Fibroblast of upper back skin (primary cell): ENCODE measurements around the gene ADAD2.

Source experiments
- DNase-seq: peaks from one replicate; pipeline ENCODE4 v3.0.0-alpha.2; 2013

Gene ADAD2

DNA sequence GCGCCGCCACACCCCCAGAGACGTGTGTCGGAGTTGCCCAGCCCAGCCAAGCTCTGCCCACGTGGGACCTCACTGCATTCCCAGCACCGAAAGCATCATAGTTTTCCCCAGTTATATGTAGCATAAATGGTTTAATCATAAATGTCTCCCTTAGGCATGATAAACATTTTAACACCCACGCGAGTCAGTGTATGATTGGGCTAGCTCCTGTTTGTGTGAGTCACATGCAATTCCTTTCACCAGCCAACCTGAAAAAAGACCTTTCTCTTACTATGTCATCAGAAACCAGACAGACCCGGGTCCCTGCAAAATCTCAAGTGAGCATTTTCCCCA is 13.2 kb upstream of the ADAD2 start:
- peak; percentile 50 for DNase-seq

DNA sequence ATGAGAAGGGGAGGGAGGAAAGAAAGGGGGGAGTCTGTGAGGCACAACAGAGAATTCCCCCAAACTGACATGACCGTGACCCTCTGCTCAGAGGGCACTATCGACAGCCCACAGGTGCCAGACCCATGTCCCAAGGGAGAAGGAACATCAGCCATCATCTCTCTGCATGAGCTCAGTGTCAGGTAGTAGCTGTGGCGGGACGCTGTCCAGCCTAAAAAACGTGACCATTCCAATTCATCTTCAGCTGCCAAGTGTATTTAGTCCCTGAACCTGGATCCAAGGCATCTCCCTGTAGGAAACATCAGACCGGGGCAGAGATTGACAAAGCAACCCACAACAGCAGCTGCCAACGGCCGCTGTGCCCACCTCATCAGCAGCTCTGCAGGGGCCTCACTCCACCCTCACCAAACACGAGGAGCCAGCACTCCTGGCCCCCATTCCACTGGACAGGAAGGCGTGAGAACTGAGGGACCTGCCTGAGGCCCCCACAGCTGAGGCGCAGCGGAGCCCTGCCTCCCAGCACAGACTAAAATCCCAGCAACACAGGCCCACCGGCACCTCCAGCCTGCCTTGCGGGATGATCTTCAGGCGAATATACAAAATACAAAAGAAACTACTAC is 12.7 kb upstream of the ADAD2 start:
- DNase-seq, result no peak

DNA sequence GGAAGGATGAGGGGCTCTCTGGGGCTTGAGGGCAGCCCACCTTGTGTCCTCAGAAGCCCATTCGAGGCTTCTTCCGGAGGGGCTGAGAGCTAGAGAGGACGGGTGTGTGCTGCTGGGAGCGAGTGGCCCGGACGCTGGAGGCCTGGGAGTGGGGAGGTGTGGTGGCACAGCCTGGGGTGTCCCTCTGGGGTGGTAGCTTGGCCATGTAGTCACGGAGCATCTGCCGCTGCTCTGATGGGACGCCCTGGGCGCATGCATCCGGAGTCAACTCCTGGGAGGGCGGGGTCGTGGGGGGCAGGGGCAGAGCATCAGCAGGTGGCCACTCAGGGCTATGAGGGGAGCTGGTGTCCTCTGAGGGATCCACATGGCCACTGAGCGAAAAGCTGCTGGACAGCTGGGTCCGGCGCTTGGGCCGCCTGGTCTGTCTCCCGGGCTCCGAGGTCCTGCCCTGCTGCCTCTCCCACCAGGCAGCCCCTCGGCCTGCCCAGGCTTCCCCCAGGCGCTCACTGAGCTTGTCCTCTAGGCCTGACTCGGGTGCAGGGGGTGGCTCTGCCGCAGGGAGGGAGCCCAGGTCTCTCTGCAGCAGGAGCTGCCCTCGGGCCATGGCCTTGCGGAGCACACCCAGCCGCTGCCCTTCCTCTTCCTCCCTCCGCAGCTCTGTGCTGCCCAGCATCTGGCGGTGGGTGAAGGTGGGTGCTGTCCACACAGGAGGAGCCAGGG is 11.9 kb upstream of the ADAD2 start:
- DNase-seq, result no peak

DNA sequence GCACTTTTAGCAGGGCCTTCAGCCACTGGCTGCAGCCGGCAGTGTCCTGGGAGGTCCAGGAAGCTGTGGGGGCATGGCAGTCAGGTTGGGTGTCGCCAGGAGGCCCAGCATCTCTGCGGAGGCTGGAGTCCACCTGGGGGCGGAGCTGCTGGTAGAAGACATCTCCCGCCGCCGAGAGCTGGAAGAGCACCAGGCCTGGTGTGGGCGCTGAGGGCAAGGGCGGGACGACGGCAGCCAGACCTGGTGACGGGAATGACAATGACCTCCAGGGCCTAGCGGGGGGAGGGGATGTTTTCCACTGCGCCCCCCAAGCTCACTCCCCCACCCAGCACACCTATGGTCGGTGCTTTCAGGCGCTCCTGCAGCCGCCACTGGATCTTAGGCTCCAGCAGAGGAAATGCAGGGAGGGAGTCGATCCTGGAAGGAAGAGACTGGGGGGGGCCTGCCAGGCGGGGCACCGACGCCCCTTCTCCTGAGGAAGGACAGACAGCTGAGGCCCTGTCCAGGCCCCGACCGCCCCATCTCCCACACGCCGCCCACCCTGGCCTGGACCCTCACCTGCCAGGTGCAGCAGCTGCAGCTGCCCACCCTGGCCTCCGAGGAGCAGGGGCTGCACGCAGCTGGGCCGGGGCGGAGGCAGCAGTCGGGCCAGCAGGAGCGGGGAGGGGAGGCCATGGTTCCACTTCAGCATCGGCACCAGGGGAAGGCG is 11.2 kb upstream of the ADAD2 start:
- no peak for DNase-seq

DNA sequence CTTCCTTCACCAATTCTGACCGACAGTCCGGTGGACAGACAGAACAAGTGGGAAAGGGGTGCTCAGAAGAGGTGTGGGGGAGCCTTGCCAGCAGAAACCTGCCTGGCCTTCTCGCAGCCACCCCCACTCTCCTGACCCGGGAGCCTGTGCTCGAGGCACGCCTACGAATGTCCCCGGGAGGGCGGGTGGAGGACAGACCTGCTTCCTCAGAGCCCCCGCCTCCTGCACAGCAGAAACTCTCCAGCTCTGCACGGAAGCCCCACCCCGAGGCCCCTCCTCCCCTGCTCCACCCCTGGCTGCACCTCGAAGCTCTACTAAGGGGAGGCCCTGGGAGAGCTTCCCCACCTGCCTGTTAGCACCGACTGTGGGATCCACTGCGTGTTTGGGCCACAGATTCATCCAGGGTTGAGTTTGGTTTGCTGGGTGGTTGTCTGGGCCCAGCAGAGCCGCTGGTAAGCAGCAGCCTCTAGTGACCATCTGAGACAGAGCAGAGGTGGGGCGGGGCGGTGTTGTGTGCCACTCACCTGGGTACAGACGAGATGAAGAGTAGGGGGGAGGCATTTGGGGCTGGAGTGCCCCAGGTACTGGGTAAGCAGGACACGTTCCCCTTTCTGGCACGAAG is 10.3 kb upstream of the ADAD2 start:
- no peak for DNase-seq

DNA sequence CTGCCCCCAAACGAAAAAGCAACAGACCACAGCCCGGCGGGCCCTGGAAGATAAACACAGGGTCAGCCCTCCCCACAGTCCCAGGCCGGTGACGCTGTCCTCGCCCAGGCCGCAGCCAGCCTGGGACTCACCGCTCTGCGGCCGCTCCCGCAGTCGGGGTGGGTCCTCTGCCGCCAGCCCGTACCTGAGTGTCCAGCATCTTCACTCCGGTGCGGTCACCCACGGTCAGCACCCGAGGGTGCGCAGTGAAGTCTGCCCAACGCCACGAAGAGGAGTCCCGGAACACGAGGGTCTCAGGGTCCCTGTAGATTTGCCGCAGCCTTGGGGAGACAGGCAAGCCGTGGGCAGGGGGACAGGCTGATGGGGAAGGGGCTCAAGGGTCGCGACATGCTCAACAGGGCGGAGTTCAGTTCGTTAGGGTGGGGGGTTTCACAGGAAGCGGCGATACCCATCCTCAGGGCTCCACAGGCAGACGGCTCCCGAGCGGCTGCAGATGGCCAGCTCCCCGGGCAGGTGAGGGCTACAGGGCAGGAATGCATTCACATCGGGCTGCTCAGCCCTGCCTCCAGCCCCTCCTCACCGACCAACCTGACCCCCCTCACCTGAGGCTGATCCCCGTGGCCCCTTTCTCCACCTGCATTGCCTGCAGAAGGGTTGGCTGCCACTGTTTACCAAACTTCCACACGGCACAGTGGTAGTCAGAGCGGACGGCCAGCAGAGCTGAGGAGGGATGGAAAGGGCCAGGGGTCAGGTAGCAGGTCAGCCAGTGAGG is 9.6 kb upstream of the ADAD2 start:
- DNase-seq, result no peak

DNA sequence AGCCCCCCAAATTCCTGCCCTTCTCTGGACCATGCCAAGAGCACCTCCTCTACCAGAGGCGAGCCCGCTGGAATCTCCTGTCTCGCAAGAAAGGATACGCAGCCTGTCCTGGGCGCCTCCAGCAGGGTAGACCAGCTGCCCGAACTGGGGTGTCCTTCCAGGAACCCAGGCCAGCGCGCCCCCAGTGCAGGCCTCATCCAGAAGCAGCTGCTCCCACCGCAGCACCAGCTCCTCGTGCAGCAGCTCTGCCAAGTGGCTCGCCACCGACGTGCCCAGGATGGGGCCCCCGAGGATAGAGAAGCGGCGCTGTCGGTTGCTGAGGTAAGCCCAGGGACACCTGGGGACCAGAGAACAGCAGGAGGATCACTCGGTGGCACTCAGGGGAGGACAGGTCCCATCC is 8.9 kb upstream of the ADAD2 start:
- DNase-seq, result no peak

DNA sequence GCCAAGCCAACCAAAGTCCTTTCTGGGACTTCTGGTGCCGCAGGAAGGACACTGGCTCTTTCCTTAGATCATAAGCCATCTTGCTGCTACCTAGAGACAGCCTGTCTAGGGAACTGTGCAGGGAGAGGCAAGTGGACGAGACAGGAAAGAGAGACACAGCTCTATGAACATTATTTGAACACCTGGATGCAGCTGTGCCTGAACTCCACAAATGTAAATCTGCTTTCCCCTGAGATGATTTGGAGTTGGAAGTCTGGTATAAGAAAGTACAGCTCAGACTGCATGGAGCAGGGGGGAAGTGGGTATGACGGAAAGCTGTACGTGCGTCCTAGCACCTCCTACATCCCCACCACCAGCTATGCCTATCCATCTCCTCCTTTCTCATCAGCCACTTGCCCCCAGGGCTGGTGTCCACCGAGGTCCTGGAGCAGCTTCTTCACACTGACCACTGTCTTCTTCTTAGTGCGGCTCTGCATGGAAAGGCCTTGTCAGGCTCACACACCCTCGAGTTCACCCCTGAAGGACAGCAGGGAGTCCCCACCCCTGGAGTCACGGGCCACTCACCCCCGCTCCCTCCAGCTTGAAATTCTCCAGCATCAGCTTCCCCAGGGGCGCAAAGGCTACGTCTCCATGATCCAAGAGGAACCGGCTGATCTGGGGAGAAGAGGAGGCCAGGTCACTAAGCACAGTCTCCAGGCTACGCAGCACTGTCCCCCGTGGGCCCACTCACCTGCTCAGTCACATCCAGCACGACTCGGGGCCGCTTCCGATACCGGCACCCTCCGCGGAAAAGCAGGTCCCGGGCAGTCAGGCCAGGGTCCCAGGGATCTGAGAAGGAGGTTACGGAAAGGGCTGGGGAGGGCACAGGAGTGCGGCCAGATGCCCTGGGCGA is 8.0 kb upstream of the ADAD2 start:
- DNase-seq, result no peak

DNA sequence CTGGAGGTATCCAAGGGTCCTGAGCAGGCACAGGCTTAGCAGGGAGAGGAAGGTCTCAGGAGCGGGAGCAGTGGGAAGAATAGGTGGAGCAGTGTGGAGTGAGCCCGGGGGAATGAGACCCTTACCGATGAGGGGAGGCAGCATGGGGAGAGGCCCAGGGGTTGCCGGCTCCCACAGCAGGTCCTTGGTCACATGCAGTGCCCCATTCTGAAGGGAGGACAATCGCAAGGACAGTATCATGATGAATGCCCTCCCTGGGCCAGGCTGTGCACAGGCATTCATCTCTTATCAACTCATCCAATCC is 7.4 kb upstream of the ADAD2 start:
- no peak for DNase-seq

DNA sequence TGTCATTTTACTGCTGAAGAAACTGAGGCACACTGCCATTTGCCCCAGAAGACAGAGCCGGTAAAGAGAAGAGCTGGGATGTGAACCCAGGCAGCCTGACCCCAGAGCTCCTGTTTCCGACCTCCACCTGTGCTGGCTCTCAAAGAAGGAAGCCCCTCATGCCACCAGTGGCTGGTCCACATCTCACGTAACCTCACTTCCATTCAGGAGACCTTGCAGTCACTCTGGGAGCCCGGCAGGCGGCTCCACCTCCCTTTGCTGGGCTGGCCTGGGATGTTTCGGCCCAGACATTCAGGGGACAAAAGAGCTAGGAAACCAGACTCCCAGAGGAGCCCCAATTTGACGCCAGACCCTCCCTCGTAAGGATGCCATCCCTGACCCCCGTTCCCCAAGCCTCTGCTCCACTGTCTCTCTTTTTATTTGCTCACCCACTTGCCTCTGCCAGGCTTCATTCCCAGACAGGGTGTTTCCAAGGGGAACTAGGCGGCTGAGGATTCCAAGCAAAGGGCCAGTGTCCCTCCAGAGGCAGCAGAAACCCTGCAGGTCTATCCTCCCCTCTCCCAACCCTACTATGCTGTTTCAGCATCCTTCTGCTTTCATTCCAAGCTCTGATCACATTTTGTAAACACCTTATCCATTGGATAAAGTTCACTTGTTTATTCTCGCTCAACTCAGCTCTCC is 6.9 kb upstream of the ADAD2 start:
- no peak for DNase-seq

DNA sequence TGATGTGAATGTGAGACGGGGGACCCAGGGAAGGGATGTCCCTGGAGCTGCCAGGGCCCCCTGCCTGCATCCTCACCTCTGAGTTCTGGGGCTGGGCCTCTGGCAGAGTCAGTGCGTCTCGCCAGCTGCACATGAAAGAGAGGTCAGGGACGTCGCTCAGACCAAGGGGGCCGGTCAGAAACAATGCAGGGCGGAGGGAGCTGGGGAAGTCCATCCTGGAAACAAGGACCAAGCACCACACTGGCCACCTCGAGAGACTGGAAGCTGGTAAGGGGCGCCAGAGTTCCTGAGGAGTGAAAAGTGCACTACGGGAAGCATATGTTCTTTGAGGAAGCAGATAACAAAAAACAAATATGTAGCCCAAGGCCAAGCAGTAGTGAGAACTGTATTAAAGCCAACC is 6.2 kb upstream of the ADAD2 start:
- no peak for DNase-seq

DNA sequence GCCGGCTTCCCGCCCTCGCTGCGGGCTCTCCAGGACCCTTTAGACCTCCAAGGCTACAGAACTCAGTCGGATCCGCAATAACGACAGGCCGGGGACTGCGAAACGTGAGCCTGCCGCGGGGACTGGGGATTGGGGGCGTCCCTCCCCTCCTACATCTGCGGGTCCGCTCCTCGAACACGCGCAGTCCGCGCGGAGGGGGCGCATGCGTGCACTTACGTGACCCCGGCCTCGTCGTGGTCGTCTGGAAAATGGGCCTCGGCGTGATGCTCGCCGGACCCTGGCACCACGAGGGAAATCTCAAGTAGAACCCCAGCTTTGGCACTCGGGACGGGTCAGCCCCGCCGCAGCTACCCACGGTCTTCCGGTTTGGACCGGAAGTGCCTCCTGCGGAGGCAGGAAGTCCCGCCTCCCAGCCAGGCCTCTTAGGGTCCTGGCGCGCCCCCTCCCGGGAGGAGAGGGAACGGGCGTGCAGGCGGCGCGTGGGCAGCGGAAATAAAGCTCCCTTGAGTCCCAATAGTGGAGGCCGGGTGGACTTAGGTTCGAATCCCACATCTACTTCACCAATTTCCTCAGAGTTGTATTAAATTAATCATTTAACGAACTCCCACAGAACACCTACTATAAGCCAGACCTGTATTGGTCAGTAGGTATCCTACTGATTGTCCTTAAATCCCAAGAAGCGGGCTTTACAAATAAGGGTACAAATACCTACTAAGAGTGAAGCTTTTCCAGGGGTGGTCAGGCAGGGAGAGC is 4.1 kb upstream of the ADAD2 start, which contains the start of gene TAF1C:
TAF1C (minus strand) TSS at position 373 of the 753 bp plus-strand sequence. CDS start 2,069 bp downstream, outside the sequence.
- DNase-seq, result peak; percentile 94

DNA sequence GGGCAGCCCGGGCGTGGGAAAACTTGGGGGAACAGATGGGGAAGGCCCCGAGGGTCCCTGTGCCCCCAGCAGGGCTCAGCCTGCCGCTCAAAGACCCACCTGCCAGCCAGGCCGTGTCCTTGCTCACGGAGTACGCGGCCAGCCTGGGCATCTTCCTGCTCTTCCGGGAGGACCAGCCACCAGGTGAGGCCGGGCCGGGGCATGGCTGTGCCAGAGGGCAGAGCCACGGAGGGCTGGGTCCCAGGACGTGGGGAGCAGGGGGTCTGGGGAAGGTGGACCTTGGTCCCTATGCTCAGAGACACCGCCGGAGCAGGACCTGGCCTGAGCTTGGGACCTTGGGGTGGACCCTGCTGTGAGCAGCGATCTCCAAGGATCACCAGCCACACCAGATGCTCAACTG is 509 bp downstream of the ADAD2 start:
- DNase-seq, result no peak

DNA sequence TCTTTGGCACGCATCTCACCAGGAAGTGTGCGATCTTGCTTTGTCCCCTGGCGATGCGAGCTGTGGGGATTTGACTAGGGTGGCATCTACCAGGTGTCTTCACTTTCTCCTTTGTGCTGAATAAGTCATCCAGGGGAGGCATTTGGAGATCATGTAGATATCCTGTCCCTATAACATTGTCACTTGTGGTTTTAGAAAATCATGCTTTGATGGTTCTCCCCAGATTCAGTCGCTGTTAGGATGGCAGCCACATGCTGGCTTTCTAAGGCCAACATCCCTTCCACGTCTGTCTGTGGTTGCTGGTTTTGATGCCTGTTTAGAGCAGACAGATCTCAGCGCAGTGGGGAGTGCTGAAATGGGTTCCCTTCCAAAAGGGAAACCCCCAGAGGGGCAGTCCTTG is 2.5 kb downstream of the ADAD2 start:
- DNase-seq, result no peak

DNA sequence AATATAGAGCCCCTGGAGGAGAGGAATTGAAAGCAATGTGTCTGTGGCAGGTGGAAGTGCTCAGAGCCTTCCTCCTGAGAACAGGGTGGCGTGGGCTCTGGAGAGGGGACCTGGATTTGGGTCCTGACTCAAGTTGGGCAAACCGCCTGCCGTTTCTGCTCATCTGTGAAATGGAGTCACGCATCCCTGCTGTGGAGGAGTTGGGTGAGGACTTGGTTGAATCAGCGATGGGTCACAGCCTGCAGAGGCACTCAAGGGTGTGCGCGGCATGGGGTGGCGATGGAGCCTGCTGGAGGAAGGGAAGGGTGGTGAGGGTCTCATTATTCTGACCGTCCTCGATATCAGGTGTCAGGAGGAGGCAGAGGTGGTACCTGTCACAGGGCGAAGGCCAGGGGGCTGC is 3.1 kb downstream of the ADAD2 start:
- DNase-seq, result no peak

DNA sequence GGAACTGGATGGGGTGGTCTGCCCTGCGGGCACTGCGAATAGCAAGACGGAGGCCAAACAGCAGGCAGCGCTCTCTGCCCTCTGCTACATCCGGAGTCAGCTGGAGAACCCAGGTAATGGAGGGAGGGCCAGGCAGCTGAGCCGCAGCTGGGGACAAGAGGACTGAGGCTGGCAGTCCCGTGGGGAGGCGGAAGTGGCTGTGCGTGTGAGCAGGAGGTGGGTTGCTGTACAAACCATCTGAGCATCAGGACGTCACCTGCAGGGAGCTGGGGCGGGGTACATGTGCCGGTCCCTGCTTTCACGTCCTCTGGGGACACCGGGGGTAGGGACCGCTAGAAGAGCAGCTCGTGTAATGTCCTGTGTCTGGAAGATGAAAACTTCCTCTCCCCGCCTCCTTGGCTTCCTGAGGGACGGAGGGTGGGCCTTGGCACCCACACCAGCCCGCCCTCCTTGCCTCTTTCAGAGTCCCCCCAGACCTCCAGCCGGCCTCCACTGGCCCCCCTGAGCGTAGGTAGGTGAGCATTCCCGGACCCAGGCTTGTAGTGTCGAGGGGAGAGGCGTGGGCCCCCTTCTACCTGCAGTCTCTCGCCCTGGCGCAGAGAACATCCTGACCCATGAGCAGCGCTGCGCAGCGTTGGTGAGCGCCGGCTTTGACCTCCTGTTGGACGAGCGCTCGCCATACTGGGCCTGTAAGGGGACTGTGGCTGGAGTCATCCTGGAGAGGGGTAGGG is 3.7 kb downstream of the ADAD2 start:
- no peak for DNase-seq

DNA sequence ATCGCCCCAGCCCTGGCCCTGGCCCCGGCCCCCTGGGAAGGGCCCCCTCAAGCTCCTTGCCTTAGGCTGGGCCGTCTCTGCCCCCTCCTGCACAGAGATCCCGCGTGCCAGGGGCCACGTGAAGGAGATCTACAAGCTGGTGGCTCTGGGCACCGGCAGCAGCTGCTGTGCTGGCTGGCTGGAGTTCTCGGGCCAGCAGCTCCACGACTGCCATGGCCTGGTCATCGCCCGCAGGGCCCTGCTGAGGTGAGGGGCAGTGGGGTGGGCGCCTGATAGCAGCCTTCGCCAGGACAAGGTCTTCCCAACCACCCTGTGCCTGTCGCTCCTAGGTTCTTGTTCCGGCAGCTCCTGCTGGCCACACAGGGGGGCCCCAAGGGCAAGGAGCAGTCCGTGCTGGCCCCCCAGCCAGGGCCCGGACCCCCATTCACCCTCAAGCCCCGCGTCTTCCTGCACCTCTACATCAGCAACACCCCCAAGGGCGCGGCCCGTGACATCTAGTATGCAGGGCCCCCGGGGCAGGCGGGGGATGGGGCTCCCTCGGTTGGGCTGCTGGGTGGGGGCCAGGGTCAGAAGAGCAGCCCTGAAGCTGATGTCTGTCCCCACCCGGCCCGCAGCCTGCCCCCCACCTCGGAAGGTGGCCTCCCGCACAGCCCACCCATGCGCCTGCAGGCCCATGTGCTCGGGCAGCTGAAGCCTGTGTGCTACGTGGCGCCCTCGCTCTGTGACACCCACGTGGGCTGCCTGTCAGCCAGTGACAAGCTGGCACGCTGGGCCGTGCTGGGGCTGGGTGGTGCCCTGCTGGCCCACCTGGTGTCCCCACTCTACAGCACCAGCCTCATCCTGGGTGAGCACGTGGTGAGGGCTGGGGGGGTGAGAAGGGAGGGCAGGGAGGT is 4.5 kb downstream of the ADAD2 start:
- DNase-seq, result no peak

DNA sequence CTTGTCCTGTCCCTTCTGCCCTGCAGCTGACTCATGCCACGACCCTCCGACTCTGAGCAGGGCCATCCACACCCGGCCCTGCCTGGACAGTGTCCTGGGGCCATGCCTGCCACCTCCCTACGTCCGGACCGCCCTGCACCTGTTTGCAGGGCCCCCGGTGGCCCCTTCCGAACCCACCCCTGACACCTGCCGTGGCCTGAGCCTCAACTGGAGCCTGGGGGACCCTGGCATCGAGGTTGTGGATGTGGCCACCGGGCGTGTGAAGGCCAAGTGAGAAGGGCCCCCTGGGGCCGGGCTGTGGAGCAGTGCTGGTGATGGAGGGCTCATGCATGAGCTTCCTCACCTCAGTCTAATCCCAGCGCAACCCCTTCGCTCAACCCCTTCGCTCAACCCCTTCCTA is 5.1 kb downstream of the ADAD2 start:
- no peak for DNase-seq
